GM19328 (cell line): Measurements from ENCODE around the gene MYH15.

Source experiments
- ATAC-seq: cut with Tn5 transposase; IDR thresholded peaks from one replicate; pipeline ENCODE4 v1.9.1; 2021; ENCODE audit warnings: mild to moderate bottlenecking, moderate library complexity; ENCODE audit not compliant: unreplicated experiment

MYH15 gene

GRCh38 chr3:108416111-108416869 lies 94.1 kb downstream of the MYH15 start:
- no peak for ATAC-seq

GRCh38 chr3:108415661-108416060 lies 94.7 kb downstream of the MYH15 start:
- no peak for ATAC-seq

- no peak for ATAC-seq
Observed at GRCh38 chr3:108414007-108414406, 96.4 kb downstream of the MYH15 start.

GRCh38 chr3:108412121-108412750 lies 98.2 kb downstream of the MYH15 start:
- ATAC-seq = no peak

GRCh38 chr3:108410531-108410984 lies 99.8 kb downstream of the MYH15 start:
- no peak for ATAC-seq

DNA sequence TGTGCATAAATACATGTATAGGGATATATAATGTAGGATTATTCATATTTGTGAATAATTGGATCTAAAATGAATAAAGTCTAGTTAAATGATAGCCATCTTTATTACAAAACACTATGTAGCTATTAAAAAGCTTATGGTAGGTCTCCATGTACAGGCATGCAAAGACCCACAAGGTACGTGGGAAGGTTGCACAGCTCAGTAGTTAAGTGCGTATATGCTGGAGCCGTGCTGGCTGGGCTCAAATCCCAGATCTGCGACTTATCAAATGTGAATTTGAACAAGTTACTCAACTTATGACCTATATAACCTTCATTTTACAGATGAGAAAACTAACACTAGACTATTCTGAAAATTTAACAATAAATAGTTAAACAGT lies 100.6 kb downstream of the MYH15 start:
- no peak for ATAC-seq

- no peak for ATAC-seq
Observed at GRCh38 chr3:108408883-108409799, 101.3 kb downstream of the MYH15 start.

- no peak for ATAC-seq
Observed at GRCh38 chr3:108407886-108408285, 102.5 kb downstream of the MYH15 start.

DNA sequence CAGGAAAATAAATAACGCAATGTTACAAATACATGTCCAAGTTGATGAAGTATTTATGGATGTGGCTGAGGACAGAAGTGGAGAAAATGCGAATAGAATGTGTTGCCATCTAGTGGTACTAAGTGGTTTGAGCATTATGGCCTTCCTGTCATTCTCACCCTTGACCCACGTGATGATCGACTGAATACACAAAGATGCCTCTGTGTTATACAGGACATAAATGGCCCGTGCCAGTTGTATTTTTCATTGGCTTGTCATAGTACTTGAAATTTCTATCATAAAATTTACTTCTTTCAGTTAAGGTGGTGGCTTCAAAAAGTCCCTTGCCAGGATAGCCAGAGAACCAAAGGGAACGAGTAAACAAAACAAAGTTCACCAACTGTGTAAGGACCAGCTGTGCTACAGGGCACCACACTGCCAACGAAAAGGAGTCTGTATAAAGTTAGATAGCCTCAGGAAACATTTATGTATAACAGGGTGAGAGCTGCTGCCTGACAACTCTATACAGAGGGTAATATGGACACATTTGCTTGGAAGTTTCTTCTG lies 103.7 kb downstream of the MYH15 start:
- ATAC-seq = peak; percentile 96

DNA sequence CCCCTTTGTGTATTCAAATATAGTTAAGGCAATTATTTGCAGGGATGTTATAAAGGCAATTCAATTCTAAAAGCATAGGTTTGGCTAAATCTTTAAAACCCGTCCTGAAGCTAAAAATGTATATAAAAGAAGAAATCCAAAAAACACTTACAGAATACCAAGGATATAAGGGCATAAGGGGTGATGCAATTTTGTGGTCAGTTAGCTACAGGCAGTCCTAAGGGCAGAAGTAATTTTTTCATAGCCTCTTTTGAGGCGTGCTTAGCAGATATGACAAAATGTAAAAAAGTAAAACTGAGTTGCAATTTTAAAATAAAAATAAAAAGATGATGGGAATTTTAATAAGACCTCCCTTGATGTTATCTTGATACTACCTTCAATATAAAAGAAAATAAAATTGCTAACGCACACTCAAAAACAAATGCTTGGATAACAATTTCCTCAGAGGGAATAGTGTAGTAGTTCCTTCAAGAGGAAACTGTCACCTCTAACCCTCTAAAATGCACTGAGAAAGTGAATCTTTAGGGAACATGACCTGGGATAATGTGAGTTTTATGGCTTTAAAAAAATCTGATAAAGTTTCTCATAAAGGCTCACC lies 104.2 kb downstream of the MYH15 start:
- ATAC-seq = peak; percentile 15

DNA sequence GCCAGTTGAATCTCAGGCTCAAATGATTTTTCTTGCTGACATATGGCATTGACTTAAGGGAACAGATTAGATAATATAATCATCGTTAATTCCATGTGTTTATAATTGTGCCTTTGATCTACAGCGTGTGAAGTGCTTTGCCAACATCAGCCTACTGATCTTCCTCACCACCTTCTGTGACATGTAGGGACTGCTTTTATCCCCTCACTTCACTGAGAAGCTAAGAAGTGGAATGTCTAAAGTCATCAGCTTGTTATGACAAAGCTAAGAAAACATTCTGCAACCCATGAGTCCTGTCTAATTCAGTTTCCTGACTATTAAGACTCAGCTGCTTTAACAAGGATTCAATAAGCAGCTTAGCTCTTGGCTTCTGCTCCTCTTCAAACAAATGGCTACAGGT lies 106.0 kb downstream of the MYH15 start:
- ATAC-seq = no peak

- no peak for ATAC-seq
Observed at GRCh38 chr3:108403686-108404345, 106.6 kb downstream of the MYH15 start.

- ATAC-seq = no peak
Observed at GRCh38 chr3:108403198-108403597, 107.2 kb downstream of the MYH15 start.

DNA sequence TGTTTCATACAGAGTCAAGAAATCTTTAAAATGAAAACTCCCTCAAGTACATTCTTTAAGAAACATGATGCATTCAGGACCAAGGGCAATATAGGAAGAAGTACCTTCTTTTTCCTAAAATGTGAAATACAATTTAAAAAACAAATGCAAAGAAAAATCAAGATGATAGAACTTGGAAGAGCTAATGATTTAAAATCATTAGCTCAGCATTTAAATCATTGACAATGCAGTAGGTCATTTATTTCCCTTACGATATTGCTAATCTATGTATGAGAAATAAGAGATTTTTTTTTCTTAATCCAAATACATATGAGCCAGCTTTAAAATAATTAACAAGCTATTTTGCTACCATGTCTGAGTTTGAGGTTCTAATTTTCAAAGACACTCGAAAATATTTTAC lies 108.6 kb downstream of the MYH15 start:
- no peak for ATAC-seq

DNA sequence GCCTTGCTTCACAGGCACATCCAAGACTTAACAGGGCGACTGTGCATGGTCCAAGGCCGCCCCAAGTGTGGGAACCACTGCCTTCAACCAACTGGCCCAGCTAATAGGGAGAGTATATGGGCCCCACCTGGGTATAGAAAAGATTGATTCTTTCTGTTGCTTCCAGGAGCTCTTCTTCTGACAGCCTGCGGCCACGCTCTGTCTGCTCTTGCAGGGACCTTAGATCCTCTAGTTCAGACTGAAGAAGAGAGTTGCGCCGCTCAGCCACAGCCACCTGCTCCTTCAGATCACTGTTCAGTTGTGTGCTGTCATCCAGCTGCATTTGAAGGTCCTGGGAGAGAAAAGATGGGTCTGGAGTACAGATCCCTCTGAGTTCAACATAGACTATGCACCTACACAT lies 111.9 kb downstream of the MYH15 start:
- no peak for ATAC-seq

DNA sequence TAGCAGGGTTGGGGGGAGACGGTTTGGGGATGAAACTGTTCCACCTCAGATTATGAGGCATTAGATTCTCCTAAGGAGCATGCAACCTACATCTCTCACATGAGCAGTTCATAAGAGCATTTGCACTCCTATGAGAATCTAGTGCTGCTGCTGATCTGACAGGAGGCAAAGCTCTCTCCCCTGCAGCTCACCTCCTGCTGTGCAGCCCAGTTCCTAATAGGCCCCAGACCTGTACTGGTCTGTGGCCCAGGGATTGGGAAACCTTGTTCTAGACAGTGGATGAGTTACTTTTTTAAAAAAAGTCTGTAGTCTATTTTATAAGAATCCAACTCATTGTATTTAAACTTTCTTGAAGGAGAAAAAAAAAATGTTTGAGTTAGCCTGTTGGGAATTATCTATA lies 114.1 kb downstream of the MYH15 start:
- no peak for ATAC-seq

DNA sequence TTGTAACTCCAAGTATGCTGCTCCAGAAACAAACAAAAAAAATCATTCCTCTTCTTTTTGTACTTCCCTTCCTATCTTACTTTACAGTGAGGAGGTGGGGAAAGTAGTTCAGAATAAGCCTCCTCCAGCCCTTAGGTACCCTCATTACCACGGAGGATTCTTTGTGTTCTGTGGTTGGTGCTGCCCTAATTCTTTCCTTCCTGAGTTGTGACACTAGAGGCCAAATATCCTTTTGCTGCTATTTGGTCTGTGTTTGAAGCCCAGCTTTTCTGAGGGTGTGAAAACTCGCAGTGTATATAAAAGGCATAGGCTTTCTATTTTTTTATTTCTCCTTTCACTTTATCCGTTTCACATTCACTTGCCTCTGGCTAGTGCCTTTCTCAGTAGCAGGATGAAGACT lies 115.8 kb downstream of the MYH15 start:
- no peak for ATAC-seq

DNA sequence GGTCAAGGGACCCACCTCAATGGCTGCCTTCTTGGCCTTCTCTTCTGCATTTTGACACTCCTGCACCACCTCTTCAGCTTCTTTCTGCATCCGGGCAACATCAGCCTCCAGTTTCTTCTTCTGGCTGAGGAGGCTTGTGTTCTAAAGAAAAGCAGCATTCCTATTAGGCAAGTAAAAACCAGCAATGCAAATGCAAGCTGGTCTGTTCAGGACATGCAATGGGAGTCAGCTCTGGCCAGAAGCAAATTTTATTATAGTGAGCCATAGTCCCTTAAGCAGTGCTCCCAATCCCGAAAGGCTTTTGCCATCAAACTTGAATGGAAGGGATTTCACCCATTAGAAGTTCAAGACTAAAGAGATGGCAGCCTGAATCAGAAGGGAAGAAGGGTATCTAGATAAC lies 116.4 kb downstream of the MYH15 start:
- ATAC-seq = no peak

GRCh38 chr3:108393128-108393900 lies 117.1 kb downstream of the MYH15 start:
- no peak for ATAC-seq
